GM18861 (cell line): Measurements from ENCODE around the gene ZFAND3.
"Not testable (repeated sequence)": the region's sequence is repeated elsewhere in the genome, so short reads cannot be mapped to it uniquely, and the experiment has no call there.

Source experiments
- ATAC-seq: cut with Tn5 transposase; IDR thresholded peaks from one replicate; pipeline ENCODE4 v1.9.1; 2021; ENCODE audit not compliant: unreplicated experiment

Gene ZFAND3

GRCh38 chr6:37930288-37930971 lies 110.9 kb downstream of the ZFAND3 start:
- ATAC-seq: no peak

GRCh38 chr6:37931066-37931465 lies 111.5 kb downstream of the ZFAND3 start:
- no peak for ATAC-seq

GRCh38 chr6:37934276-37934675 lies 114.7 kb downstream of the ZFAND3 start:
- ATAC-seq: no peak

DNA sequence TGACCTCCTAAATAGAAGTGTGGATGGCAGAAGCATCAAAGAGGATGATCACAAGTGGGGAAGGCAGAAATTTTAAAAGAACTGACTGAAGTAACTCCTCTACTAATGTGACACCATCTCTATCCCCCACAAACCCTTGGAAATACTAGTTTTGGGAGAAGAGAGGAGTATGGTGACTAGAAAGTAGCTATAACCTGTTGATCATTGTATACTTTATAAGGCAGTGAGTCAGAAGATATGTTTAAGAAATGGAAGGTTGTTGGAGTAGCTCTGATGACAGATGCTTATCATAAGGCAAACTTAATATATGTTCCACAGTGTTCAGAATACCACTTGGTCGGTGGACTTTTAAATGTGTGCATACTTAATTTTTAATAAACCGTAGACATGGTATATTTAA lies 116.6 kb downstream of the ZFAND3 start:
- no peak for ATAC-seq

DNA sequence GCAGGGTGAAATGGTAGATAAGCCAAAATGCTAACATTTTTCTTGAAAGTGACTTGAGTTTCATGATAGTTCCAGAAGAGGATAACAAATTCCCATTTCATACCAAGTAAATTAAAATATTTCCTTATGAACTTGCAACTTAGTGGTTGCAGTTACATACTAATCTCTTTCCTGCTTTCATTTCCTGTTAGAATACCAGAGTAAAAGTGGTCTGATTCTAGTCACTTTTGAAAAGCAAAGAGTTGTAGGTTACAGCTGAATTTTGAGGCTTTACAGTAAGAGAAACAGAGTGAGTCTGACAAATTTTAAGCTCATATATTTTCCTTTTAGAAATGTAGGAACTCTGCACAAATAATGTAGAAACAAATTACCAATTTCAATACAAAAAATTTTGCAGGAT lies 117.4 kb downstream of the ZFAND3 start:
- ATAC-seq: no peak

GRCh38 chr6:37938909-37939308 lies 119.4 kb downstream of the ZFAND3 start:
- no peak for ATAC-seq

DNA sequence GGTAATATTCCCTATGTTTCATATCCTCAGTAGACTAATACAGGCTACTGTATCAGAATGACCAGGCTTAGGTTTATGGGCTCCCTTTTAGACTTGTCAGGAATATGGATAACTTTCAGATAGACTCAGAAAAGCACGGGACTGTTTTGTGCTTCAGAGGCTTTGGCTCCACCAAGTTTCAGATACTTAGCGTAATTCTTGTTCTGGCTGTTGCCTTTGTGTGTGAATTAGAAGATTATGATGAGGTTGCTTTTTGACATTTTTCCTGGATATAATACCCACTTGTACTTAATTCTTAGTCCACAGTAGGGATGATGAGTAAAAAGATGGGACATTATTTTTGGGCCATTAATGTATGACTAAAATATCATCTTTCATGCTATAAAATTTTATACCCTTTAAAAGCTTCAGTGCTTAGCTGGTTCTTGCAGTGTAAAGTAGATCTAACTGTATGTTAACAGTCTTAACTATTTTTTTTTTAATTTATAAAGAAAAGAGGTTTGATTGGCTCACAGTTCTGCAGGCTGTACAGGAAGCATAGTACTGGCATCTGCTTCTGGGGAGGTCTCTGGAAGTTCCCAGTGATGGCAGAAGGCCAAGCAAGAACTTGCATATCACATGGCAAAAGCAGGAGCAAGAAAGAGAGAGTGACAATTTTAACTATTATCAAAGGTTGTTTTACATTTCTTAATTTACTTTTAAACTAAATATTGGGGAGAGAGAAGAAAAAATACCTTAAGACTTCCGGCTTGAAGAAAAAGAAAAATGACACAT lies 120.7 kb downstream of the ZFAND3 start:
- ATAC-seq: no peak

DNA sequence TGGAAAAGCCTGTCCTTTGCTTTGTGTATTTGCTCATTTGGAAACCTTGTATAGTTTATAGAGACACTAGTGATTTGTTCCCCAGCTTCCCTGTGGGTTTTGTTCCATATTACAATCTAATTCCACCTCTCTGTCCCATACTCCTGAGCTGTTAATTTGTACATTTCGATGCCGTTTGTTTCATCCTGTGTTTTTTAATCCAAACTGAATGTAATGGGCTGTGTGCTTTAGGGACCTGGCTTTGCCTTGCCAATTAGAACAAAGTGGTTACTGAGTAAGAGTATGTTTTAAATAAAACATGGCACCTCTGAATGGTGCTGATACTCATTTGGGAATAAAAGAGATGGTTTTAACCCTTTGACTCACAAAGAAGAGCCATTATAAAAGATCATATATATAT lies 122.3 kb downstream of the ZFAND3 start:
- ATAC-seq: no peak

GRCh38 chr6:37942606-37943376 lies 123.3 kb downstream of the ZFAND3 start:
- ATAC-seq: no peak

GRCh38 chr6:37943436-37944058 lies 124.0 kb downstream of the ZFAND3 start:
- ATAC-seq: no peak

DNA sequence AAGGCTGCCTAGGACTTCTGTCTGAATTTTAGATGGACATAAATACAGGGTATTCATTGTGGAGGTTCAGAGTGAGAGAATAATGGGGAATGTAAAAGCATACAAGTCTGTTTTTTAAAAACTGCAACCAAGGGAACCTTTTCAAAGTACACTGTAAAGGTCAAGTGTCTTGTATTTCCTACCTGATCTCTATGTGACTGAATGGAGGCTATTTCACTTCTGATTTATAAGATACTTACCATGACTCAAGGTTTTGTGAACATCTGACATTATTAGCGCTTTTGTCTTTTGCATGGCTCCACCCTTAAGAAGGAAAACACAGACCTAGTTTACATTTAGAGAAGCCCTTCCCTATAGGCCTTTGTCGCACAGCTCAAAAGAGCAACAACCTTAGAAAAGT lies 126.5 kb downstream of the ZFAND3 start:
- ATAC-seq: no peak

DNA sequence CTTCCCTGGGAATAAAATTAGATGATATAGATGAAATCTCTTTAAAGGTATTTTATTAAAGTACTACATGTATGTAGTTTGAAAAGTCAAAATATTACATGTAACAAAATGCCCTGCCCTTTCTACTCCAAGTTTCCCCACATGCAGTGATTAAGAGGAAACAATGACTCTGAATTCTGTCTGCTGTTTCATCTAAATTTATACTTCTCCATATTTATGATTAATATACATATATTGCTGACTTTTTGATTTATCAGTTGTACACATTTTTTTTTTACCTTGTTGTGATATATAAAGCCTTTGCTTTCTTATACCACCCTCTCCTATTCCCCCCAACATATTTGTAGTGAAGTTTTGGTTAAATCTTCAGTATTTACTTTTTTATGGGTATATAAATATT lies 127.9 kb downstream of the ZFAND3 start:
- no peak for ATAC-seq

GRCh38 chr6:37948584-37948983 lies 129.1 kb downstream of the ZFAND3 start:
- ATAC-seq: not testable (repeated sequence)

- ATAC-seq: no peak
Observed at GRCh38 chr6:37952027-37952426, 132.5 kb downstream of the ZFAND3 start.

DNA sequence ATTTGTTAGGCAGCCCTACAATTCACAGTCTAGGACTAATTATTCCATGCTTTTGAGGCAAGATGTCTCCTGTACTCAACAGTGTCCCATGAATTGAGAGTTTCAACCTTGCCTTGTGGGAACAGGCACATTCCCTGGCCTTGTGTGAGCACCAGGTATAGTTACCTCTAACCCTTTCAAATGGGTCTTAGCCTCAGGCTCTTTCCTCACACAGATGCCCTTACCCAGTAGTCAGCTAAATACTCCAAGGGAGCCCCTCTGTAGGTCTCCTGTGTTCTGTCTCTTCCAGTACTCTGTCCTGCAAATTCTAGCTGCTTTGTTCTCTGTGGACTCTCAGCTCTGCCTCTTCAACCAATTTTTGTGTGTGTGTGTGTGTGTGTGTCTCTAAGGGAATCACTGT lies 135.3 kb downstream of the ZFAND3 start:
- no peak for ATAC-seq

- ATAC-seq: no peak
Observed at GRCh38 chr6:37956711-37957275, 137.3 kb downstream of the ZFAND3 start.

- no peak for ATAC-seq
Observed at GRCh38 chr6:37959061-37959460, 139.5 kb downstream of the ZFAND3 start.

GRCh38 chr6:37960139-37960935 lies 140.8 kb downstream of the ZFAND3 start:
- ATAC-seq: no peak

DNA sequence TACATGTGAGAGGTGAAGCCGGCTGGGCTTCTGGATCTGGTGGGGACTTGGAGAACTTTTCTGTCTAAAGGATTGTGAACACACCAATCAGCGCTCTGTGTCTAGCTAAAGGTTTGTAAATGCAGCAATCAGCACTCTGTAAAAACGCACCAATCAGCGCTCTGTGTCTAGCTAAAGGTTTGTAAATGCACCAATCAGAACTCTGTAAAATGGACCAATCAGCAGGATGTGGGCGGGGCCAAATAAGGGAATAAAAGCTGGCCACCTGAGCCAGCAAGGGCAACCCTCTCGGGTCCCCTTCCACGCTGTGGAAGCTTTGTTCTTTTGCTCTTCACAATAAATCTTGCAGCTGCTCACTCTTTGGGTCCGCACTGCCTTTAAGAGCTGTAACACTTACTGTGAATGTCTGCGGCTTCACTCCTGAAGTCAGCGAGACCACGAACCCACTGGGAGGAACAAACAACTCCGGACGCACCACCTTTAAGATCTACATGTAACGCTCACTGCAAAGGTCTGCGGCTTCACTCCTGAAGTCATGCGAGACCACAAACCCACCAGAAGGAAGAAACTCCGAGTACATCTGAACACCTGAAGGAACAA lies 143.1 kb downstream of the ZFAND3 start:
- not testable (repeated sequence) for ATAC-seq
